ENCODE measurements around the gene UBE2L3. TPM values are rescaled to one million over a fixed set of nuclear protein-coding genes. Genes with fewer than 3 reads are reported as not detected.
"Not testable (repeated sequence)": the region's sequence is repeated elsewhere in the genome, so short reads cannot be mapped to it uniquely, and the experiment has no call there.

UBE2L3 gene
- total RNA-seq, 1 experiment from 2014 or later, result 44.2 TPM

- POLR2A ChIA-PET; H3K4me3 Mint-ChIP-seq (ENCODE audit: unreplicated experiment); H3K4me1 Mint-ChIP-seq (ENCODE audit: insufficient read depth, unreplicated experiment); BruUV-seq (replicated peaks); H3K27me3 Mint-ChIP-seq (ENCODE audit: insufficient read depth, unreplicated experiment); DNase-seq (ENCODE audit: unreplicated experiment); H3K9me3 Mint-ChIP-seq (ENCODE audit: unreplicated experiment); CTCF ChIA-PET; intact Hi-C loops (cut with micrococcal nuclease); H3K36me3 Mint-ChIP-seq (ENCODE audit: insufficient read depth, unreplicated experiment); H3K27ac Mint-ChIP-seq (ENCODE audit: low read depth, unreplicated experiment): not testable (repeated sequence)
Measured at GRCh38 chr22:21550008-21550677, 17.4 kb upstream of the UBE2L3 start.

- POLR2A ChIA-PET; intact Hi-C loops (cut with micrococcal nuclease); H3K4me3 Mint-ChIP-seq (ENCODE audit: unreplicated experiment); CTCF ChIA-PET; H3K27ac Mint-ChIP-seq (ENCODE audit: low read depth, unreplicated experiment); DNase-seq (ENCODE audit: unreplicated experiment); H3K9me3 Mint-ChIP-seq (ENCODE audit: unreplicated experiment); H3K36me3 Mint-ChIP-seq (ENCODE audit: insufficient read depth, unreplicated experiment); BruUV-seq (replicated peaks); H3K27me3 Mint-ChIP-seq (ENCODE audit: insufficient read depth, unreplicated experiment); H3K4me1 Mint-ChIP-seq (ENCODE audit: insufficient read depth, unreplicated experiment): not testable (repeated sequence)
Measured at GRCh38 chr22:21550678-21551047, 16.9 kb upstream of the UBE2L3 start.

DNA sequence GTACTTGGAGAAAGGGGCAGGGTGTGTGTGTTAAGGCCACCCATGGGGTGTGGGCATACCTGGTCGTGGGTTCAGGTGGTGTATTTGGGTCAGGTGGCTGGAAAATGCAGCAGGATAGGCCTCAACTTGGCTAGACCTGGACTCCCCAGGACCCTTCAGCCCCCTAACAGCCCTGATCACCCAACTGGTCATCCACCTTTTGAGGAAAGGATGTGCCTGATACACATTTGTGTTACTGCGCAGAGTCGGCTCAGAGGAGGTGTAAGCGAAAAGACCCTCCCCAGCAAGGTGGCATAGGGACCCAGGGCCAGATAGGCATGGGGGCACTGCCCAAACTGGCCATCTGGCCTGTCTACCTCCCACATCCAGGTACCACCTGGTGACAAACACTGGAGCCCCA is 16.2 kb upstream of the UBE2L3 start, which contains the start of gene RIMBP3C:
TSS of gene RIMBP3C (minus strand) at position 101 of the 400 bp plus-strand sequence. CDS start 485 bp downstream, outside the sequence.
- H3K27ac Mint-ChIP-seq (ENCODE audit: low read depth, unreplicated experiment), result not testable (repeated sequence)

GRCh38 chr22:21559345-21560125 is 8.0 kb upstream of the UBE2L3 start:
- intact Hi-C loops (cut with micrococcal nuclease); H3K36me3 Mint-ChIP-seq (ENCODE audit: insufficient read depth, unreplicated experiment); H3K4me1 Mint-ChIP-seq (ENCODE audit: insufficient read depth, unreplicated experiment); POLR2A ChIA-PET; H3K4me3 Mint-ChIP-seq (ENCODE audit: unreplicated experiment); H3K9me3 Mint-ChIP-seq (ENCODE audit: unreplicated experiment); H3K27ac Mint-ChIP-seq (ENCODE audit: low read depth, unreplicated experiment); CTCF ChIA-PET; DNase-seq (ENCODE audit: unreplicated experiment); BruUV-seq (replicated peaks): not testable (repeated sequence)
- peaks cover 11% of the 10 kb centered on the region for H3K27me3 Mint-ChIP-seq (ENCODE audit: insufficient read depth, unreplicated experiment)

More for the DNA sequence above, 16.2 kb upstream of the UBE2L3 start, which contains the start of gene RIMBP3C:
- BruUV-seq (replicated peaks); H3K27me3 Mint-ChIP-seq (ENCODE audit: insufficient read depth, unreplicated experiment); CTCF ChIA-PET; H3K9me3 Mint-ChIP-seq (ENCODE audit: unreplicated experiment); POLR2A ChIA-PET; intact Hi-C loops (cut with micrococcal nuclease); DNase-seq (ENCODE audit: unreplicated experiment); H3K36me3 Mint-ChIP-seq (ENCODE audit: insufficient read depth, unreplicated experiment); H3K4me1 Mint-ChIP-seq (ENCODE audit: insufficient read depth, unreplicated experiment); H3K4me3 Mint-ChIP-seq (ENCODE audit: unreplicated experiment): not testable (repeated sequence)

GRCh38 chr22:21560657-21561056 is 6.9 kb upstream of the UBE2L3 start:
- H3K4me3 Mint-ChIP-seq (ENCODE audit: unreplicated experiment); BruUV-seq (replicated peaks); H3K36me3 Mint-ChIP-seq (ENCODE audit: insufficient read depth, unreplicated experiment); POLR2A ChIA-PET; H3K27ac Mint-ChIP-seq (ENCODE audit: low read depth, unreplicated experiment); intact Hi-C loops (cut with micrococcal nuclease); H3K9me3 Mint-ChIP-seq (ENCODE audit: unreplicated experiment); H3K4me1 Mint-ChIP-seq (ENCODE audit: insufficient read depth, unreplicated experiment); CTCF ChIA-PET; DNase-seq (ENCODE audit: unreplicated experiment): not testable (repeated sequence)
- peaks cover 11% of the 10 kb centered on the region for H3K27me3 Mint-ChIP-seq (ENCODE audit: insufficient read depth, unreplicated experiment)

- no TSS peak for BruUV-seq (replicated peaks)
- H3K4me3 Mint-ChIP-seq (ENCODE audit: unreplicated experiment), result no peak overlapping the region
- no peak for TF ChIP-seq CTCF (IDR thresholded peaks at IDR 0.05; ENCODE audit: unreplicated experiment)
- peaks cover 11% of the 10 kb centered on the region for H3K27me3 Mint-ChIP-seq (ENCODE audit: insufficient read depth, unreplicated experiment)
- ChIA-PET POLR2A (no interaction called here), CTCF (no interaction called here)
- intact Hi-C loops (cut with micrococcal nuclease), result no loop called here
- no peak for DNase-seq (ENCODE audit: unreplicated experiment)
- H3K4me1 Mint-ChIP-seq (ENCODE audit: insufficient read depth, unreplicated experiment), result no peaks in the 10 kb centered on the region
- H3K27ac Mint-ChIP-seq (ENCODE audit: low read depth, unreplicated experiment), result no peak overlapping the region
- no peaks in the 10 kb centered on the region for H3K9me3 Mint-ChIP-seq (ENCODE audit: unreplicated experiment)
- peaks cover 11% of the 10 kb centered on the region for H3K36me3 Mint-ChIP-seq (ENCODE audit: insufficient read depth, unreplicated experiment)
Measured at GRCh38 chr22:21563912-21564311, 3.6 kb upstream of the UBE2L3 start.
